ENCODE measurements around the gene PPP2R5C. TPM values are rescaled to one million over a fixed set of nuclear protein-coding genes. Genes with fewer than 3 reads are reported as not detected.

PPP2R5C gene
- total and polyA plus RNA-seq, 2 of the 8 experiments (the other 6 are each of a cell fraction or from before 2014, with no cell fraction given): 49.6 to 95.9 TPM

DNA sequence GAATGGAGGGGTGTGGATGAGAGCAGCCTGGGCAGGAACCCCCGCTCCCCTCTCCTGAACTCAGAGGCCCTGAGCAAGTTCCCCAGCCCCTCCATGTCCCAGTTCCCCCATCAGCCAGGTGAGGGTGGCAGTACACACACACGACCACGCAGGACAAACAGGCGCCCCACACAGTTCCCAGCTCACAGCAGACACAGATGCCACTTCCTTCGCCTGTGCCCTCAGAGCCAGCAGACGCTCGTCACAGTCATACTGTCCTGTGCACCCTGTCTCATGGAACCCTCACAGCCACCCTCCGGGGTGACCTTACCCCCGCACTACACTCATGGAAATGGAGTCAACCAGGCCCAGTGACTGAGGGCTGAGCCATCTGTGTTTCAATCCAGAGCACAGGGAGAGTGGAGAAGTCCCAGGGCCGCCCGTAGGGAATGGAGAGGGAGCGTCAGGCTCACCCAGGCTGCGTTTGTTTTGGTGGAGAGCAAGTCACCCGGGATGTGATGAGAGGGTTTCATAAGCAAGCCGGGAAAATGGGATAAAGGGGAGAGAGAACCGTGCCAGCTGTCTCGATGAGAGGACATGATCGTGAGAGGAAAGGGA, 155.4 kb downstream of the PPP2R5C start:
- 86% methylated on average over 18 of the region's 18 CpGs; no CpG with 5 or more reads in 1 of the 2 experiments for WGBS, 2 experiments (ENCODE audit: extremely low coverage in 1 of 2, insufficient coverage in 1 of 2, insufficient read length in 1 of 2, insufficient replicate concordance in 2 of 2, low coverage in 1 of 2, low lambda C conversion rate in 2 of 2, missing lambda C conversion rate in 1 of 2)
- CTCF ChIA-PET (ENCODE audit: partially characterized antibody): interaction anchor here (2.1 kb wide), 1 partner anchor 146 kb away, joined by 7 read pairs; no protein-coding TSS in a partner anchor

More for the DNA sequence above, 155.4 kb downstream of the PPP2R5C start:
- H3K56ac ChIP-seq (replicated peaks; ENCODE audit: insufficient read length, low read depth, low read length): no peak overlapping the region
- no peak overlapping the region; the same call in 1 of the 2 replicates for H4K8ac ChIP-seq (ENCODE audit: extremely low read depth, insufficient read depth, low read length)
- no peak overlapping the region for H3K23ac ChIP-seq (ENCODE audit: insufficient read length)
- H3K4ac ChIP-seq (replicated peaks; ENCODE audit: insufficient read length, low read depth, low read length): no peak overlapping the region
- 0 out of 8 replicates have a peak overlapping the region, but pooled peaks of 1 of the 4 experiments have one; percentile 40 for H3K4me3 ChIP-seq (ENCODE audit: extremely low read depth in 1 of 4, insufficient read depth in 2 of 4, low read depth in 3 of 4, low read length in 4 of 4)
- FAIRE-seq: no peak
- TF ChIP-seq, protein P1, sequence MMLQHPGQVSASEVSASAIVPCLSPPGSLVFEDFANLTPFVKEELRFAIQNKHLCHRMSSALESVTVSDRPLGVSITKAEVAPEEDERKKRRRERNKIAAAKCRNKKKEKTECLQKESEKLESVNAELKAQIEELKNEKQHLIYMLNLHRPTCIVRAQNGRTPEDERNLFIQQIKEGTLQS (IDR thresholded peaks at IDR 0.05; ENCODE audit: insufficient read depth, low read depth, low read length): no peak
- TF ChIP-seq BACH1 (IDR thresholded peaks at IDR 0.05; ENCODE audit: low read length): no peak
- TF ChIP-seq RFX5 (IDR thresholded peaks at IDR 0.05; ENCODE audit: borderline replicate concordance, low read depth, low read length): no peak
- no peak for TF ChIP-seq JUND (IDR thresholded peaks at IDR 0.05; ENCODE audit: low read length)
- 0 out of 4 replicates have a peak, but pooled peaks of 1 of the 2 experiments have one; percentile 1 for TF ChIP-seq RAD21 (IDR thresholded peaks at IDR 0.05 in 1 of 2, conservative IDR thresholded peaks at IDR 0.05 in 1 of 2; ENCODE audit: low read depth in 2 of 2, low read length in 2 of 2)
- TF ChIP-seq NRF1 (IDR thresholded peaks at IDR 0.05; ENCODE audit: low read depth, low read length): no peak
- TF ChIP-seq CTBP2 (IDR thresholded peaks at IDR 0.05; ENCODE audit: borderline replicate concordance, insufficient read depth, insufficient read length, low read length): no peak
- H2BK20ac ChIP-seq (ENCODE audit: low read length): 0 out of 2 replicates have a peak overlapping the region, but pooled peaks have one; percentile 44
- no peaks in the 10 kb centered on the region; a peak in 2 of 7 replicates for H3K27me3 ChIP-seq (replicated peaks in 1 of 4; ENCODE audit: control insufficient read depth in 3 of 4, extremely low read depth in 1 of 4, insufficient read depth in 3 of 4, low read length in 3 of 4)
- peak overlapping the region; percentile 83; the same call in 1 of the 2 replicates for H2BK5ac ChIP-seq (ENCODE audit: low read depth, low read length)
- H3K23me2 ChIP-seq (ENCODE audit: low read depth, low read length): no peaks in the 10 kb centered on the region
- H4K20me1 ChIP-seq (replicated peaks in 1 of 2; ENCODE audit: control insufficient read depth in 1 of 2, insufficient read depth in 2 of 2, low read length in 2 of 2): no peaks in the 10 kb centered on the region
- DNase-seq (ENCODE audit: low read depth in 1 of 2, low spot score in 2 of 2): no peak
- no peak overlapping the region for H2BK15ac ChIP-seq (ENCODE audit: low read length)
- H2AK5ac ChIP-seq (ENCODE audit: low read depth, low read length): 0 out of 2 replicates have a peak overlapping the region, but pooled peaks have one; percentile 48
- no peak overlapping the region for H4K5ac ChIP-seq (ENCODE audit: insufficient read length, low read depth, low read length)
- no peak overlapping the region for H2BK120ac ChIP-seq (replicated peaks; ENCODE audit: low read depth, low read length)
- no peak overlapping the region for H3K27ac ChIP-seq (ENCODE audit: low read depth, low read length)
- H3K4me1 ChIP-seq (replicated peaks in 1 of 4; ENCODE audit: control insufficient read depth in 3 of 4, insufficient read depth in 4 of 4, low read length in 3 of 4): peaks cover 3 to 30% (median 18%) of the 10 kb centered on the region in 4 experiments
- H3K9me3 ChIP-seq (ENCODE audit: insufficient read depth in 2 of 2, low read depth in 1 of 2, low read length in 1 of 2): no peaks in the 10 kb centered on the region
- H4K91ac ChIP-seq (replicated peaks; ENCODE audit: insufficient read length, low read length): peak overlapping the region; percentile 16
- peak overlapping the region; percentile 72; the same call in 1 of the 2 replicates for H2BK12ac ChIP-seq (ENCODE audit: low read depth, low read length)
- H3K79me2 ChIP-seq (ENCODE audit: control insufficient read depth in 1 of 2, insufficient read depth in 2 of 2, low read length in 2 of 2): no peaks in the 10 kb centered on the region
- POLR2A ChIA-PET (ENCODE audit: partially characterized antibody): interaction anchor here (1.1 to 4.5 kb wide), 2 partner anchors 31 to 47 kb away, joined by 4 to 21 read pairs; no protein-coding TSS in a partner anchor
- peaks cover 0 to 11% (median 0%) of the 10 kb centered on the region in 4 experiments; a peak in 5 of 8 replicates for H3K36me3 ChIP-seq (ENCODE audit: control insufficient read depth in 2 of 4, insufficient read depth in 4 of 4, low read length in 3 of 4)
- H2AFZ ChIP-seq (ENCODE audit: low read length): no peak overlapping the region
- H3K9ac ChIP-seq (replicated peaks in 1 of 4; ENCODE audit: extremely low read depth in 1 of 4, low read depth in 3 of 4, low read length in 3 of 4): no peak overlapping the region
- peak overlapping the region; percentile 59 to 82 for H3K4me2 ChIP-seq (ENCODE audit: insufficient read depth in 1 of 2, low read depth in 2 of 2, low read length in 2 of 2)
- no peak overlapping the region for H3K14ac ChIP-seq (ENCODE audit: insufficient read length)
- 0 out of 2 replicates have a peak overlapping the region, but pooled peaks have one; percentile 9 for H3K18ac ChIP-seq (ENCODE audit: extremely low read depth, low read length)
- 0 out of 2 replicates have a peak, but pooled peaks cover 2% of the 10 kb centered on the region for H3K79me1 ChIP-seq (ENCODE audit: low read depth, low read length)
